GM12865 (cell line): Measurements from ENCODE around the gene UCP3.

Experiments used
- DNase-seq: peaks from one replicate; pipeline ENCODE4 v3.0.0; 2010; ENCODE audit warnings: low read depth
- H3K4me3 ChIP-seq: 2 replicates; pipeline ENCODE4 v1.5.1; 2011; ENCODE audit warnings: mild to moderate bottlenecking, low read depth, low read length, control low read depth
- TF ChIP-seq, protein P1 (sequence below): IDR thresholded peaks from 2 replicates; pipeline ENCODE4 v1.5.1; 2011; ENCODE audit warnings: low read length, control low read depth, low read depth, inconsistent platforms; ENCODE audit not compliant: insufficient read depth; ENCODE audit errors: missing control alignments

UCP3 gene

GRCh38 chr11:74000307-74001133 lies 8.4 kb downstream of the UCP3 start:
- DNase-seq, result no peak
- TF ChIP-seq, protein P1, sequence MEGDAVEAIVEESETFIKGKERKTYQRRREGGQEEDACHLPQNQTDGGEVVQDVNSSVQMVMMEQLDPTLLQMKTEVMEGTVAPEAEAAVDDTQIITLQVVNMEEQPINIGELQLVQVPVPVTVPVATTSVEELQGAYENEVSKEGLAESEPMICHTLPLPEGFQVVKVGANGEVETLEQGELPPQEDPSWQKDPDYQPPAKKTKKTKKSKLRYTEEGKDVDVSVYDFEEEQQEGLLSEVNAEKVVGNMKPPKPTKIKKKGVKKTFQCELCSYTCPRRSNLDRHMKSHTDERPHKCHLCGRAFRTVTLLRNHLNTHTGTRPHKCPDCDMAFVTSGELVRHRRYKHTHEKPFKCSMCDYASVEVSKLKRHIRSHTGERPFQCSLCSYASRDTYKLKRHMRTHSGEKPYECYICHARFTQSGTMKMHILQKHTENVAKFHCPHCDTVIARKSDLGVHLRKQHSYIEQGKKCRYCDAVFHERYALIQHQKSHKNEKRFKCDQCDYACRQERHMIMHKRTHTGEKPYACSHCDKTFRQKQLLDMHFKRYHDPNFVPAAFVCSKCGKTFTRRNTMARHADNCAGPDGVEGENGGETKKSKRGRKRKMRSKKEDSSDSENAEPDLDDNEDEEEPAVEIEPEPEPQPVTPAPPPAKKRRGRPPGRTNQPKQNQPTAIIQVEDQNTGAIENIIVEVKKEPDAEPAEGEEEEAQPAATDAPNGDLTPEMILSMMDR, result no peak

GRCh38 chr11:73999581-74000306 lies 9.1 kb downstream of the UCP3 start:
- H3K4me3 ChIP-seq, result no peak overlapping the region

More at GRCh38 chr11:74000307-74001133, 8.4 kb downstream of the UCP3 start:
- no peak overlapping the region for H3K4me3 ChIP-seq

GRCh38 chr11:73998846-73999575 lies 9.9 kb downstream of the UCP3 start:
- DNase-seq, result no peak
- no peak overlapping the region for H3K4me3 ChIP-seq
- TF ChIP-seq, protein P1, result no peak

More at GRCh38 chr11:73999581-74000306, 9.1 kb downstream of the UCP3 start:
- peak; percentile 38 for DNase-seq
- TF ChIP-seq, protein P1, result no peak

GRCh38 chr11:73997120-73997770 lies 11.6 kb downstream of the UCP3 start:
- TF ChIP-seq, protein P1, result no peak
- H3K4me3 ChIP-seq, result no peak overlapping the region
- DNase-seq, result peak; percentile 55

GRCh38 chr11:73996161-73996747 lies 12.6 kb downstream of the UCP3 start:
- no peak for DNase-seq
- TF ChIP-seq, protein P1, result no peak
- H3K4me3 ChIP-seq, result no peak overlapping the region

DNA sequence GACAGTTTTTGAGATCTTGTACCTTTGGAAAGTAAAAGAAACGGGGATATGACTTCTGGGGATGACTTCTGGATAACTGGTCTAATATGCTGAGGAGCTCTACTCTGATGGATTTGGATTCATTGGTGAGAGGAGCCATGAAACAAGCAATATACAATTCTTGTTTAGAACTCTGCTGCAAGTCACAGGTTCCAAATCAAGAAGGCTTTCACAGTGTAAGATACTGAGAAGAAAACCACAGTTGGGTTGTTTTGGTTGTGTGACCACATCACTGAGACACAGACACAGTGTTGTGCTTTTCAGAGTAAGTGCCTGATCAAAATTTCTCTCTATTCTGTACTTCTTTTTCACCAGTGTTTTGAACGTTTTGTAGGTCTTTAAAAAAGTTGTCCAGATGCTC lies 13.2 kb downstream of the UCP3 start:
- no peak overlapping the region for H3K4me3 ChIP-seq
- TF ChIP-seq, protein P1, result no peak
- DNase-seq, result peak; percentile 69
